ENCODE results near the gene RPL13.
"Not testable (repeated sequence)": the region's sequence is repeated elsewhere in the genome, so short reads cannot be mapped to it uniquely, and the experiment has no call there.

RPL13 gene

GRCh38 chr16:89562939-89563338 is 2.5 kb downstream of the RPL13 start:
- peak in 10 of 56 donors; percentile 4 to 51 (median 24) for DNase-seq

DNA sequence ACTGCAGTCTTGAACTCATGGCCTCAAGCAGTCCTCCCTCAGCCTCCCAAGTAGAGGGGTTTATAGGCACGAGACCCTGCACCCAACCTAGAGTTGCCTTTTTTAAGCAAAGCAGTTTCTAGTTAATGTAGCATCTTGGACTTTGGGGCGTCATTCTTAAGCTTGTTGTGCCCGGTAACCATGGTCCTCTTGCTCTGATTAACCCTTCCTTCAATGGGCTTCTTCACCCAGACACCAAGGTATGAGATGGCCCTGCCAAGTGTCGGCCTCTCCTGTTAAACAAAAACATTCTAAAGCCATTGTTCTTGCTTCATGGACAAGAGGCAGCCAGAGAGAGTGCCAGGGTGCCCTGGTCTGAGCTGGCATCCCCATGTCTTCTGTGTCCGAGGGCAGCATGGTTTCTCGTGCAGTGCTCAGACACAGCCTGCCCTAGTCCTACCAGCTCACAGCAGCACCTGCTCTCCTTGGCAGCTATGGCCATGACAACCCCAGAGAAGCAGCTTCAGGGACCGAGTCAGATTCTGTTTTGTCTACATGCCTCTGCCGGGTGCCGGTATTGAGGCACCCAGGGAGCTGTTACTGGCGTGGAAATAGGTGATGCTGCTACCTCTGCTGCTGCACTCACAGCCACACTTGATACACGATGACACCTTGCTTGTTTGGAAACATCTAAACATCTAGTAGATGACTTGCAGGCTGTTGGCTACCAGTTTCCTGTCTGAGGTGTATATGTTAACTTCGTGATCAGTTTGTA is 3.3 kb downstream of the RPL13 start:
- no peak for DNase-seq

DNA sequence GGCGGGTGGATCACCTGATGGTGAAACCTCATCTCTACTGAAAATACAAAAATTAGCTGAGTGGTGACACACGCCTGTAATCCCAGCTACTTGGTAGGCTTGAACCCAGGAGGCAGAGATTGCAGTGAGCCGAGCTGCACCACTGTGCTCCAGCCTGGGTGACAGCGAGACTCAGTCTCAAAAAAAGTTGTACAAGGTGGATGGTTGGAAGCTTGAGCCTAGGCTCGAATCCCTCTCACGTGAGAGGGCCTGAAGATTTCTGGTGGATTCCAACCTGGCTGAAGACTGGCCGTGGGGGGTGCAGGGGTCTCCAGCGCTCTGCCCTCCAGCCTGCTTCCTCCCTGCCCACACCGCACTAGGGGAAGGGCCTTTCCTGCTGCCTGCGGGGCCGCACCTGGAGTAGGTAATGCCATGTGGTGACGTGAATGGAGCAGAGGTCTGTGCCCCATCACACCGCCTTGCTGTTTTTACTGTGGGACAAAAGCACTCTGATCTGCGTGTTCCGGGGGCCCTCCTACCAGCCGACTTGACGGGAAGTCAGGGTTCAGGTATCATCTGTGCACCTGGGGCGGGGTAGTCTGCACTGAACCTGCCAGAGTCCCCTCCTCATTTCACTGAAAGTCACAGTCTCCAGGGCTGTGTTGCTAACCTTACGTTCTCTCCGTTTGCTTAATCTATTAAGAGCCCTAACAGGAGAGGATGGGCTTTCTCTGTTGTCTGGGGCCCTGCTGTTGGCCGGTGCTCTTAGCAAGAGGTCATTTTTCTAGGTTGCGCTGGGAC is 4.2 kb downstream of the RPL13 start:
- no peak for DNase-seq

DNA sequence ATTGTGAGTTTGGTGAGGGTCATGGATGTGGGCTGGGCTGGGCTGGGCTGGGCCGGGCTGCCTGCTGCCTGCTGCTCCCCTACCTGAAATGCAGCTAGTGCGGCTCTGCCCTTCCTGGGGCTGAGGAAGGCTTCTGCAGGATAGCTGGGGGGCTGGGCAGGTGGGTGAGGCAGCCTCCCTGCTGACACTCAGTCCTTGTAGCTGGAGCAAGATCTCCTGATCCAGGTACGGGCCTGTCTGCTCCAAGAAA is 4.7 kb downstream of the RPL13 start:
- DNase-seq = no peak

DNA sequence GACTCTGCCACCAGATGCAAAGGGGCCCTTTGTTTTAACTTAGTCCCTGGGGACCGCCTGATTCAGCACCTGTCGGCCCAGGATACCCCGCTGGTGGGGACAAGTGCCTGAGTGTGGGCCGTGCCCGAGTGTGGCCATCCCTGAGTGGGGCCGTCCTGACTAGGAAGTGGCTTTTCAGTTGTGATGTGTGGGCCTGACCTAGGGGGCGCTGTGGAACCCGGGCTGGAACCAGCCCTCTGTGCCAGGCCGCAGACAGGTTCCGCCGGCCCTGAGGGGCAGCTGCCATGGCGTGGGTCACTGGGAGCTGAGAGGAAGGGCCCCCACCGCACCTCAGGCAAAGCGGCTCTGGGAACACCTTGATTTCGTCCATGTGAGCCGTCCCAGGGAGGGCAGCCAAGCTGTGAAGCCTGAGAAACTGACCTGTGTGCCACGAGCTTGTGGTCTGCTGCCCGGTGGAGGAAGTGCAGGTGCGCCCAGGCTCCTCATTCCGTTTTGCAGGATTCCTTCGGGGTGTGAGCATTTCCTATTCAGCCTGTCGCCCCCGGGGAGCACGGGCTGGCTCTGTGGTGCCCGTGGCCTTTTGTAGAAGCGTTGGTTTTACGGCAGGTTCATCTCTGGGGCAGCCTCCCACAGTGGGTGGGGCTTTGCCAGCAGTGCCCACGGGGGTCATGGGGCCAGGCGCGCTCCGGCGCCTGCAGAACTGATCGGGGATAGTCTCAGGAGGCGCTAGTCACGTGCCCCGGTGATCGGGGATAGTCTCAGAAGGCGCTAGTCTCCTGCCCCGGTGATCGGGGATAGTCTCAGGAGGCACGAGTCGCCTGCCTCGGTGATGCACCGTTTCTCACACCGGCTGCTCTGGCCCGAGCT is 5.3 kb downstream of the RPL13 start:
- peak in 25 of 56 donors; percentile 9 to 60 (median 28) for DNase-seq

DNA sequence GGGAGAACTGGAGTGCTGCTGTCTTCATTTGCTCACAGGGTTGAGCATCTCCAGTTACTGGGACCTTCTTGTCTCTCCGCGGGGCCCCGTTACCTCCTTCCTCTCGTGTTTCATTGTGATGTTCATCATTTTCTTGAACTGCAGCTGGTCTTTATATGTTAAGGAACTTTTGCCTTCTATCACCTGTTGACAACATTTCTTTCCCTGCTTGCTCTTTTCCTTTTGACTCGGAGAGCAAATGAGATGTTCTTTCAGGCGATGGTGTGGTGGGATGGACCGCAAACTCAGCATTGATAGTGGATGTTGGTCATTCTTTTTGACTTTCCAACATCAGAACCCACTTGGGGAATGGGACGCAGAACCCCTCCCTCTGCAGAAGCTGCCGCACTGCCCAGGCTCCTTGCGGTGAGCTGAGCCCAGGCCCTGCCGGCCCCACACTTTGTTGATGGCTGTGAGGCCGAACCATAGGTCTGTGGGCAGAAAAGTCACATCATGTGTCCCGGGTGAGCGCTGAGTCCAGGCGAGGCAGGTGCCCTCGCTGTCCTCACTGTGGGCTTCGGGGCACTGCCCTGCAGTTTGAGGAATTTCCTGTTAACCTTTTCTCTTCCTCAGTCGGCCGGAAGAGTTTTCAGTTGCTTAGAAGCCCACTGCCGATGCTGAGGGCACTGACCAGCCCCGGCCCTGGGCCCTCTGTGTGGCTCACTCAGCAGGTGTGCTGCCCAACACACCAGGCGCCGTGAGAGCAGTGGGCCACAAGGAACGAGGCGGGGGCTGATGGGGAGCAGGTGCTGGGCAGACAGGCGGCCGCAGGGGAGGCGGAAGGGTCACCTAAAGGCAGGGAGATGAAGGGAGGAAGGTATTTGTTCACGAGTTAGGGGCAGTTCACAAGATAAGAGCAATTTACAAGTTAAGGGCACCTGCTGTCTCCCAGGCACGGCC is 7.4 kb downstream of the RPL13 start:
- DNase-seq = no peak

GRCh38 chr16:89569506-89570341 is 9.2 kb downstream of the RPL13 start:
- DNase-seq = no peak

- no peak for DNase-seq
These were observed 10.0 kb downstream of the RPL13 start for GRCh38 chr16:89570342-89570923.

DNA sequence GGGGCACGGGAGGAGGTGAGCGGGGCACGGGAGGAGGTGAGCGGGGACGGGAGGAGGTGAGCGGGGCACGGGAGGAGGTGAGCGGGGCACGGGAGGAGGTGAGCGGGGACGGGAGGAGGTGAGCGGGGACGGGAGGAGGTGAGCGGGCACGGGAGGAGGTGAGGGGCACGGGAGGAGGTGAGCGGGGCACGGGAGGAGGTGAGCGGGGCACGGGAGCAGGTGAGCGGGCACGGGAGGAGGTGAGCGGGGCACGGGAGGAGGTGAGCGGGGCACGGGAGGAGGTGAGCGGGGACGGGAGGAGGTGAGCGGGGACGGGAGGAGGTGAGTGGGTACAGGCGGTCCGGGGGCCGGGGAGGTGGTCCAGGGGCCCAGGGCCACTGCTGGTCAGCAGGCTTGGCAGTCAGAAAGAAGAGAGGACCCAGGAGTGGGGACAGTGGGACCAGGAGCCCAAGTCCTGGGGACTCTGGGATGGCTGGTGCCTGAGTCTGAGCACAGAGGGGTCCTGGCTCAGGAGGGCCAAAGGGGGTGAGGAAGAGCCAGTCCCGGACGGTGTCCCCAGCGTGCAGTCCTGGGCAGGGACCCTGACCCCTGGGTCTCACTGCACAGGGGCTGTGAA is 10.6 kb downstream of the RPL13 start:
- not testable (repeated sequence) for DNase-seq

DNA sequence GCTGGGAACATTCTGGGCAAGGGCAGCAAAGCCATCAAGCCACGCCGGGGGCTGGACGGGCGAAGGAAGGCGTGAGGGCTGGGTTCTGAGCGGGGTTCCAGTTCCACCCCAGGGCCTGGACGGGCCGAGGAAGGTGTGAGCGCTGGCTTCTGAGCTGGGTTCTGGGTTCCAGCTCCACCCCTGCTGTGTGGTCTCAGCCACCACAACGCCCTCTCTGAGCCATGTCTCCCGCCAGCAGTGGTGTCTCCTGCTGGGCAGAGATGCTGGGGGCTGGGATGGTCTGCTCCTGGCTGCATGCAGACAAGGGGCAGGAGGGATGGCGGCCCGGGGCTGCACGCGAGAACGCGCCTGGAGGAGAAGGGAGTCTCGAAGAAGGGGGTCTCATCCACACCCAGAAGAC is 11.2 kb downstream of the RPL13 start:
- no peak for DNase-seq

DNA sequence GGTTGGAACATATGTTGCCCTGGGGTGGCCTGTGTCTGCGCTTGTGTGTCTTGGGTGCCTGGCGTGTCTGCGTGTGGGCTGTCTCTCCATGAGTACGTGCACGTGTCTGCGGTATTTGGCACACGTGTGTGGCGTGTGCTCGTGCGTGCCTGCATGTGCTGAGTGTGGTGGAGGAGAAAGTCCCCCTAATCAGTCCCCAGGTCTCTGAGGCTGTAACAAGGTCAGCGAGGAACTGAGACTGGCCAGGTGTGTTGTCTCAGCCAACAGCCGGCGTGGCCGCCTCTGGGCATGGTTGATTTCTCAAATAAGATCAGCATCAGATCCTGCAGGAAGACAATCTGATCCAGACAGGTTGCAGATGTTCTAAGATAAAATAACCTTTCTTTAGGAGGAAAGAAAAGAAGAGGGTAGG is 11.6 kb downstream of the RPL13 start:
- DNase-seq = no peak

- DNase-seq = no peak
These were observed 12.2 kb downstream of the RPL13 start for GRCh38 chr16:89572485-89573205.

GRCh38 chr16:89573826-89574680 is 13.6 kb downstream of the RPL13 start:
- DNase-seq = no peak

DNA sequence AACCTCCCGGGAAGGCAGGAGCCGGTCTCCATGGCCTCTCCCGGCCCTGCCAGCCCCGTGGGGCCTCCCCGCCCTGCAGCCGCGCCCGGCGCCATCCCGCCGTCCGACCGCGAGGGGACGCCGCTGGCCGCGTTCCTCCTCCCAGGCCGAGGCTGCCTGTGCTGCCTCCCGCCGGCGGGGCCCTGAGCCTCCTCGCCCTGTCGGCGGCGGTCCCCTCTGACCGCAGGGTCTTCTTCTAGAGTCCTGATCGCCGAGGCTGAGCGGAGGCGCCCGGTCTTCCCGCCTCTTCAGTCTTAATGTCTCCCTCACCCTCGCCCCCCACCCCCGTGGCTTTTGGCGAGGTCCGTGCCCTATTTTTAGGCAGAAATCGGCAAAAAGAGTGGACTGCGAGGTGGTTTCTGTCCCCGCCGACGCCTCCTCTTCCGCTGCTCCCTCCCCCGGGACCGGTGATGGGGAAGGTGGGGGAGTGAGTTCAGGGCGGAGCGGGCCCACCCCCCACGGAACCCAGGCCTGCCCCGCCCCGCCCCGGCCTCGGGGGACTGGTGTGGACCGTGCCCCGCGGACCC is 14.3 kb downstream of the RPL13 start:
- DNase-seq = no peak

DNA sequence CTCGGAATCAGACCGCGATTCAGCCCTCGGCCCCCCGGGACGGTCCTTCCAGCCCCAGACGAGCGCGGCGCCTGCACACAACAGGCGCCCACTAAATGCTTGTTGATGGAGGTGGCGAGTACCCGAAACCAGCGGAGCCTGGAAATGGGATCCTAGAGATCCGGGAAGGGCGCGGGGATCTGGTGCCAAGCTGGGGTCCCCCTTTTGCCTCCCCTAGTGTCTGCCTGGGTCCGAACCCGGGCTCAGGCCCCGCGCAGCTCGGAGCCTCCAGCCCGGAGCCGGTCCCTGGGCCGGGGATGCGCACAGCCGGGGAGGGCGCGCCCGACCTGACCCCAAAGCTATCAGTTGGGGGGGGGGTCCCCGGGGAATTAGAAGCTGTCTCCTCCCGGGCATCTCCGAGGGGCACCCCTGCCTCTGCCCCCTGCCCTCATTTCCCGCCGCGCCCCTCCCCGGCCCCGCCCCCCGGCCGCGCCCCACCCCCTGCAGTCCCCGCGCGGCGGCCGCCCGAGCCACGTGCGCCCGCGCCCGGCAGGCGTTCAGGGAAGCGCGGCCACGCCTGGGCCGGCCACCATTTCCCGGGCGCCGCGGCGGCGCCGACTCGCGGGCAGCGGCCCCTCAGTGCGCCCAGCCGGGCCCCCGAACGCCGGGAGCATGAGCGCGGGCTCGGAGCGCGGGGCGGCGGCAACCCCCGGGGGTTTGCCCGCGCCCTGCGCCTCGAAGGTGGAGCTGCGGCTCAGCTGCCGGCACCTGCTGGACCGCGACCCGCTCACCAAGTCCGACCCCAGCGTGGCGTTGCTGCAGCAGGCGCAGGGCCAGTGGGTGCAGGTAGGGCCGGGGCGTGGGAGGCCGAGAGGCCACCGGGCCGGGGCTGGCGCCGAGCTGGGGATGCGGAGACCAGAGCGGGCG is 15.0 kb downstream of the RPL13 start, which contains the start of gene CPNE7:
Gene CPNE7, plus strand, starts transcription at position 512 of the 906 bp plus-strand sequence. Its CDS starts 140 bp downstream, at position 652.
- no peak for DNase-seq
